Peyer's patch (tissue), 4 donors: ENCODE results near the gene MAGEC2.

Experiments used
- CTCF ChIP-seq, 6 experiments: fragments of 450-650 bp in 4 of 6; fragments of 200-600 bp in 2 of 6; sonication (generic) in 1 of 6; IDR thresholded peaks; one replicate each; pipeline ENCODE4 v1.5.1; 2017 to 2019; ENCODE audit warnings: antibody characterized with exemption in 6 of 6, mild to moderate bottlenecking in 3 of 6, moderate library complexity in 1 of 6
- POLR2A ChIP-seq, 2 donors: fragments of 450-650 bp; IDR thresholded peaks; one replicate each; pipeline ENCODE4 v1.5.1; 2017; ENCODE audit warnings: antibody characterized with exemption in 2 of 2, mild to moderate bottlenecking in 2 of 2, moderate library complexity in 2 of 2

- TF ChIP-seq POLR2A (IDR thresholded peaks at IDR 0.05) = no peak
- no peak for TF ChIP-seq CTCF (IDR thresholded peaks at IDR 0.05)
Observed at GRCh38 chrX:142233400-142233799, 28.3 kb upstream of the MAGEC2 start.
